GM18507 (cell line): ENCODE data around the gene WHRN.

Experiments used
- DNase-seq: peaks from one replicate; pipeline ENCODE4 v3.0.0; 2011; ENCODE audit warnings: low read depth; ENCODE audit not compliant: insufficient read length; ENCODE audit errors: extremely low spot score
- FAIRE-seq: peaks from 2 replicates; lab custom pipeline; 2011; peaks lifted over from hg19 to GRCh38; lab: Jason Lieb, UNC

Gene WHRN

DNA sequence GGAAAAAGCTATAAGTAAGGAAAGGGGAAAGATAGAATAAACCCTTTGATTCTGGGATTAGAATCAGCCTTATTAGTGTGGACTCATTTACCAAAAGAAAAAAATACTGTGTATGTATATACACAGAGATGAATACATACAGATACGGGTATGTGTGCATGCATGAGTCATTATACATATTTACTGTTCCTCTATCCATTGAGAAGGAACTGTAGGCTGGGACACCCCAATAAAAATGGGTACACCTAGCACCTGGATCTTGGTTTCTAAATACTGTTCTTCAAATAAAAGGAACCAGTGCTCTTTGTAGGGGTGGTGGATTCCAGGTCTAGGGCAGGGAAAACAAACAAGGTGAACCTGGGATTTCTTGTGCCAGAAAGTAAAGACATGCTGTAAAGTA, 48.3 kb downstream of the WHRN start:
- DNase-seq = no peak
- no peak for FAIRE-seq

DNA sequence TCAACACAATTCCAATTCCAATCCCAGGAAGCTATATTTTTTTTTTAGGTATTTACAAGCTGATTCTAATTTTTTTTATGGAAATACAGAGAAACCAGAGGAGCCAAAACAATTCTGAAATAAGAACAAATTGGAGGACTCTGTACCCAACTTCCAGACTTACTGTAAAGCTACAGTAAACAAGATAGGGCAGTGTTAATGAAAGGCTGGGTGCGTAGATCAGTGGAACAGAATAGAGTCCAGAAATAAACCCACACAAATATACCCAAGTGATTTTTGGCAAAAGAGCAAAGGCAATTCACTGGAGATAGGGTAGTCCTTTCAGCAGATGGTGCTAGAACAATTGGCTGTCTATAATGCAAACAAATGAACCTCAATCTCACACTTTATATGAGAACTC, 50.6 kb downstream of the WHRN start:
- FAIRE-seq (no peak), DNase-seq (no peak)

DNA sequence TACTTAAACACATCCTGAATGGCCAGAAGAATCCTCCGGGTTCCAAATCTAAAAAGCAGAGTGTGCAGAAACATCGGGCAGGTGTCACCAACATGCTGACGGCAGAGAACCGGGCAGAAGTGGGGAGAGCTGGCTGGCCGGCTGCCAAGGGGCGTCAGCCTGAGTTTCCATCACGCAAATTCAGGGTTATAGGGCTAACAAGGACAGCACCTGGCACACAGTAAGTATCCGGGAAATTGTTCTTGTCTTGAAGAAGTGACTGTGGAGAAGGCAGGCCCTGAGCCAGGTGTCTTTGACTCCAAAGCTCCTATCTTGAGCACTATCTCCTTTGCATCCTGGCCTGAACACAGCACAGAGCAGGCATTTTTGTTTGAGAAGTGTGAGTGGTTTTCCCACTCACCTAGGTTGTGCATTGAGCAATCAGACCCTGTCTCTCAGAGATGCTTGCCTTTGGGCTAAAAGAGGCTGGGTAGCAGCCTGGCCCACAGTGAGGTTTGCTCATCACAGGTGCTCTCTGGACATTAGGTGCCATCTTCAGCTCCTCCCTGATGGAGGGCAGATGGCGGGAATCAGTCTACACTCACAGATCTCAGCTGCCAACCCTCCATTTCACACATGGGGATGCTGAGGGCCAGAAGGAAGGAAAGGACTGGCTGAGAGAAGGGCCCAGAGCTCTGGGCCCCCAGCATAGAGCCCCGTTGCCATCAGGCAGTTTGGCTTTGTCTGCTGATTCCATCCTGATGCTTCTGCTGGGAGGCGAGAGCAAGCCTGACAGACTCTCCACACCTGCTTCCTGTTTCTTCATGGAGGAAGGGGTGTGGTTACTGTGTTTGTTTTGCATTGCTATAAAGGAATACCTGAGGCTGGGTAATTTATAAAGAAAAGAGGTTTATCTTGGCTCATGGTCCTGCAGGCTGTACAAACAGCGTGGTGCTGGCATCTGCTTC, 52.8 kb downstream of the WHRN start:
- FAIRE-seq = no peak
- DNase-seq = no peak

DNA sequence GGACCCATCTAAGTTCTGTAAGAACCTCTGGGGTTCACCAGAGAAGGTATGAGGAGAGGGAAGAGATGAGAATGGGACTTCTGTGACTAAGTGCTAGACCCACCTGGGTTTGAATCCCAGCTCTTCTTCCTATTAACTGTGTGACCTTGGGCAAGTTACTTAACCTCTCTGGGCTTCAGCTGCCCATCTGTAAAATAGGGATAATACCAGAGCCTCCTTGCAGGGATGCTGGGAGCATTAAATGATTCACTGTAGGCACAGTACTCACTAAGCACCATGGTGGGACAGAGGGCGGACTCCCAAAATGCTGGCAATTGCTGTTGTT, 53.6 kb downstream of the WHRN start:
- DNase-seq (no peak), FAIRE-seq (no peak)

DNA sequence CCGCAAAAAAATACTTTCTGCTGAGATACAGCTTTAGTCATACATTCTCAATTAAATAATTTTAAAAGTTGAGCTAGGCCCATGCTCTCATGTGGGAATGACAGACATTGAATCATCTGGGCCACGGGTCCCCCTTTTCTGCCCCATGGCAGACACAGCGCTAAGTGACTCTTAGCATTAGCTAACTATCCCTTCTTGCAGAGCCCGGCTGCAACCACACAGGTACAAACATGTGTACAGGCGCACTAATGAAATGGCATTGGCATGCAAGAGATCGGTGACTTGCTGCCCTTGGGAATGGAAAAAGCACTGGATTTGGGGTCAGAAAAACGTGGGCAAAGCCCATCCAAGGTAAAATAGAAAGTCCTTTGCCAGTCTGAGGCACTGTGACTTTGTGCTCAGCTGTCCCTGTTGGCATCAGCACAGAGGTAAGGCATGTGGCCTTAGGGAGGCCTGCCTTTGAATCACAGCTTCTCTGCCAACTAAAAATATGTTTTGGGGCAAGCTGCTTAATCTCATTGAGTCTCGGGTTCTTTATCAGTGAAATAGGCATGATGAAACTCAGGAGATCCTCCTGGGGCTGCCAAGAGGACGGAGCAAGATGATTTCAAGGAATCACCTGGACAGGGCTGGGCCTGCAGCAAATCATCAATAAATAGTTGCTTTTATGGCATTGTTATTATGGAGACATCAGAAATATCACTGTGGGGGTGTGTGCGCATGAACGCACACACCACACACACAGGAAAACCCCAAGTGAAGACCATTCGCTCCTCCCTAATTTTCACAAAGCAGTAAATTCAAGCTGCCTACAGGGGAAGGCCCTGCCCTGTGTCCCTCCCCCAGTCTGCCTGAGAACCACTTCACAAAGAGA, 54.2 kb downstream of the WHRN start:
- DNase-seq (no peak), FAIRE-seq (peak; percentile 74)

DNA sequence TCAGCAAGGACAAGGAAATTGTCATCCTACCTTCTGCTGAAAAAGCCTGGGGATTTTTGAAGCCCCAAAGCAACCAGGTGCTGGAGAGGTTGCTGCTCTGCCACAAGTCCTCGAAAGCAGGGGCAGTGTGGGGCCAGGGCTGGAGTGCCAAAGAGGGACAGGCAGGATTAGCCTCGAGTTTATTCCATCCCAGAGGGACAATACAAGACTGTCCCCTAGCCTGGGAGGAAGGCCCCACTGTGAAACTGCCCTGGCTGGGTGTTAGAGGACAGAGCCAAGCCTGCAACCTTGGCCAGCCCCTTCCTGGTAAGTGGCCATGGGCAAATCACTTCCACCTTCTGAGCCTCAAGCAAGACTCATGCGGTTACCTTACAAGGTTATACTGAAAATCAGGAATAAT, 55.1 kb downstream of the WHRN start:
- no peak for FAIRE-seq
- DNase-seq = no peak

DNA sequence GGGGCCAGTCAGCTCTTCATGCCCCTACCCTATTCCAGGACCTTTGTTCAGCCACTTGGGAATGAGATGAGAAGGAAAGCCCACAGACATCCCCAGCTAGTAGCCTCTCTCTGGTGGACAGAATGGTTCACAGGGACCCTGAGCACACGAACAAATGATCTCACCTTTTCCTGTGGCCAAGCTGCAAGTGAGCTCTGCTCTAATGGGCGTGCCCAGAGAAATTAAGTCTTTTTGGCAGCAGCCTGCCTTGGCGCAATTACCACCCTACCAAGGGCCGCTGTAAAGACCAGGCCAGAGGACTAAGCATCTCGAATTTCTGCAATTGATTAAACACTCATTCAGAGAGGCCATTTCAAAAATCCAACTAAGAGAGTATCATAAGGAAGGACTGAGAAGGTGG, 56.0 kb downstream of the WHRN start:
- DNase-seq (no peak), FAIRE-seq (no peak)

DNA sequence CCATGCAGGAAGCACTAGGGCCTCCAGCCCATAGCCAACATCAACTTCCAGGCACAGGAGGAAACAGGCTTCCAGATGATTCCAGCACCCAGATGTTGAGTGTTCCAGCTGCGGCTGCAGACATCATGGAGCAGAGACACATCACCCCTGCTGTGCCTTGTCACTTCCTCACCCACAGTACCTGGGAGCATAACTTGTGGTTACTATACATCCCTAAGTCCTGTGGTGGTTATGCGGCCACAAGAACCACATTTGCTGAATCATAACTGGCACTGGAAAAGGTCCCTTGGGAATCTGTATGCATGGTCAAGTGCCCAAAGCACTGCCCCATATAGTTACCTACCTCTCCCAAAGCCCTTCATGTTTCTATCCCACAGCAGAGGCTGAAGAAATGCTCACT, 56.6 kb downstream of the WHRN start:
- DNase-seq = no peak
- FAIRE-seq = no peak

DNA sequence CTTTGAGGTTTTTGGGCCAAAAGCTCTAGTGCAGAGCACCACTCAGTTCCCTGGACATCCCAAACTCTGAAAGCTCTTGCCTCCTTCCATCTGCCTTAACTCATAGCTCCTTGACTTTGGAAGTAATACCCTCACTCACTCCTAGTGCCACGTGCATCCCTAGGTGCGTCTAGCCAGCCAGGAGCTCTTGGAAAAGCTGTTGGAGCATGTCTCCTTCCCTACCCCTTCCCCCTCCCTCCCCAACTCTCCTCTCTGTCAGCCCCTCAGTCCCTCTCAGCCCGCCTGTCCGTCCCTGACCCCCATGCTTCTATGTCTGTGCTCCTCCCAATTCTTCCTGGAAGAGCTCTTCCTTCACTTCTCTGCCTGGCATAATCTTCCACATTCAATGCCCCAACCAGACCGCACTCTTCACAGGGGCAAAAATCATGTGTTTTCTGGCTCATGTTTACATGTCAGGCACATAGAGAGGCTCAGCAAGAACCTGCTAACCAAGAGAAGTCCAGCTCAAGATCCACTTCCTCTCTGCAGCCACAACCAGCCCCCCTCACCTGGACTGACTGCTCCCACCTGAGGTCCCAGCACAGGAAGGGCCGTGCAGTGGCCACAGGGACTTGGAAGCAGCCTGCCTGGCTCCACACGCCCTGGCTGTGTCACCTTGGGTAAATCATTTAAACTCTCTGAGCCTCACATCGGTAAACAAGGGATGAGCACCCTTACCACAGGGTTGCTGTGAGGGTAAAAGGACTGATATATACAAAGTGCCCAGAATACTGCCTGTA, 58.4 kb downstream of the WHRN start:
- no peak for DNase-seq
- no peak for FAIRE-seq

DNA sequence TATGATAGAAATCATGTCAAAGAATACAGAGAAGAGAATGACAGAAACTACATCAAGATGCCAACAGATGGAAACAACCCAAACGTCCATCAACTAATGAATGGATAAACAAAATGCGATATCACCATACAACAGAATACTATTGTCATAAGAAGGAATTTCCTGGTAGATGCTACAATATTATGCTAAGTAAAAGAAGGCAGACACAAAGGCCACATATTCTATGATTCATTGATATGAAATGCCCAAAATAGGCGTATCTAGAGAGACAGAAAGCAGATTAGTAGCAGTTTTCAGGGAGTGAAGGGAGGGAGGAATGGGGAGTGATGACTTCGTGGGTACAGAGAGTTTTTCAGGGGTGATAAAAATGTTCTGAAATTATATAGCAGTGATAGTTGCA, 59.2 kb downstream of the WHRN start:
- FAIRE-seq = no peak

DNA sequence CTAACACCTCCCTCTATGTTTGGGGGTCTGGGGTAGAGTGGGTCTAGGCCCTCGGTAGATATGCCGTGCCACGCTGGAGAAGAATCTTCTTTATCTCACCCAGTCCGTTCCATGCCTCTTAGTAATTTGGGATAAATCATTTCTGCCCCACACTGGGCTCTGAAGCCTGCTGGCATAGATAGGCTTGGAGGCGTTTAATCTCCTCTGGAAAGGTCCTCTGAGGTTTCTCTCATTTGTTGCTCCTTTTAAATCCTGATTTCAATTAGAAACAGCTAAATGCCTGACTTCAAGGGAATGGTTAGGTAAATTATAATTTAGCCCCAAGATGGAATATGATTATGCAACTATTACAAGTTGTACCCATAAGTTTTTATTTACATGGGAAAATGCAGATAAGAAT, 59.7 kb downstream of the WHRN start:
- DNase-seq (no peak), FAIRE-seq (no peak)

More for the DNA sequence above, 59.2 kb downstream of the WHRN start:
- DNase-seq = no peak

DNA sequence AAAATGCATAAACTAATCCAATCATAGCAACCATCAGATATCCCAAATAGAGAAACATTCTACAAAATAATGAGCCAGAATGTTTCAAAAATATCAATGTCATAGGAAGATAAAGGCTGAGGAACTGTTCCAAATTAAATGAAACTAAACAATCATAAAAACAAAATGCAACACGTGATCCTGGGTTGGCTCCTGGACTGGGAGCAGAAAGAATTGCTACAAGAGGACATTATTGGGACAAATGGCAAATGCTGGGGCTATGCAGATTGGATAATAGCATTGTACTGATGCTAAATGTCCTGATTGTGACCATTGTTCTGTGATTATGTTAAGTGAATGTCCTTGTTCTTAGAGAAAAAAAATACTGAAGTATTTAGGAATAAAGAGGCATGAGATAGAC, 63.3 kb downstream of the WHRN start:
- DNase-seq (no peak), FAIRE-seq (no peak)

DNA sequence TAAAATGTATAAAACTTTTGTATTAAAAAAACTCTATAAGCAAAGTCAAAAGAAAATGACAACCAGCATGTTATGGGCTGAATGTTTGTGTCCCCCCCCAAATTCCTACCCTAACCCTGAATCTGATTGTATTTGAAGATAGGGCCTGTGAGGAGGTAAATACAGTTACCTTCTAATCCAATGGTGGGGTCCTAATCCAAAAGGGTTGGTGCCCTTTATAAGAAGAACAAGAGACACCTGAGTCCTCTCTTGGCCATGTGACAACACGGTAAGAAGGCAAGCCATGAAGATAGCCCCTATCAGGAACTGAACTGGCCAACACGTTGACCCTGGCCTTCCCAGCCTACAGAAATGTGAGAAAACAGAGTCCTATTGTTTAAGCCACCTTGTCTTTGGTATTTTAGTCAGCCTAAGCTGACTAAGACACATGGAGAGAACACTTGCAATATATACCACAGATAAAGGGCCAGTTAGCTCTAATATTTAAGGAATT, 67.8 kb downstream of the WHRN start:
- DNase-seq = no peak
- no peak for FAIRE-seq

DNA sequence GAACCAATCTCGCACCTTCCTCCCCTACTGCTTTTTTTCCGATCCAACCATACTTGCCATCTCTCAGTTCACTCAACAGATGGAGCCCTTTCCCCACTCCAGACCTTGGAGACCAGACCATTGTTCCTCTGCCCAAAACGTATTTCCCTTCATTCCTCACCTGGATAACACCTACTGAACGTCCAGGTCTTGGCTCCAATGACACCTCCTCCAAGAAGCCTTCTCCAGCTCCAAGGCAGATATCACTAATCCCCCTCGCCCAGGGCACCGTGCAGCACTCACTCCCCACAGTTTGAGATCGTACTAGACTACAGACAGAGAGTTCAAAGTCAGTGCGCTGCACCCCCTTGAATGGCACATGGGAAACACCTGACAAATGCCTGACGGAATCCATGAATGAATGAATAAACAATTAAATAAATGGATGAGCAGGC, 70.4 kb downstream of the WHRN start:
- DNase-seq (no peak), FAIRE-seq (no peak)

DNA sequence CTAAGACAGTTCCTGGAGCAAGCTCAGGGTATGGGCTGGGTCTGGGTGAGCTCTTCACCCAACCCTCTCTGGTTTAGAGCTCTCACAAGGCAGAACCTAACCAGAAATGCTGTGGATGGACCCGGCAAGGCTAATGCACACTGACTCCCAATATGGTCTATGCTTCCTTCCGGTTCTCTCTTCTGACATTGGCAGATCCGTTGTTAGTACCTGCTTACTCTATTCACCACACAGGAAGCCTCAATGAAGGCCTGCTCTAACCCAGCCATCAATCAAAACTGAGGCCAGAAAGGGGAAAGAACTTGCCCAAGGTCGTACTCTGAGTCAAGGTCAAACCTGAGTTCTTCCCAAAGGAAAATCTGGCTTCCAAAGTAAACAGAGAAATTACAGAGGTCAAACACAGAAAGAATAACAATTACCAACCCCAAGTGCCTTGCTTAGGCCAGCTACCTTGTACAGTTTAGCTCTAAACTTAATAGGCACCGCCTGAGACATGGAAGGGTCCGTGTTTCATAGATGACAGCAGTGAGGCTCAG, 71.5 kb downstream of the WHRN start:
- FAIRE-seq (no peak), DNase-seq (no peak)

DNA sequence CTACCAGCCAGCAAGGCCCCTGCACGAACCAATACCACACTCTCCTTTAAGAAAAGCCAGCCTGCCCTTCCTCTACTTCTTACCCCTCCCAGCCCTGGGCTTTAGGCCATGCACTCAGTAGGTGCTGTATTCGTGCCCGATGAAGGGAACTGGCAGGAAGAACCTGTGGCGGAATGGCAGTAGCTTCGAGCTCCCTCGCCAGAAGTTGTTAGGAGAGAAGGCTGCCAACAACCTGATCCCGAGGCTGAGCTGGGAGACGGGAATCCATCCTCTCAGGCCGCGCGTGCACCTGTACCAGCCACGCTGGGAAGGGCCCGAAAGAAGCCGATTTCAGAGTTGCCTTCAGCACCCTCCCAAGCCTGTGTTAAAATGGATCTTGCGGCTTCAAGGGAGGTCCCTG, 72.2 kb downstream of the WHRN start:
- DNase-seq = no peak
- FAIRE-seq = no peak

DNA sequence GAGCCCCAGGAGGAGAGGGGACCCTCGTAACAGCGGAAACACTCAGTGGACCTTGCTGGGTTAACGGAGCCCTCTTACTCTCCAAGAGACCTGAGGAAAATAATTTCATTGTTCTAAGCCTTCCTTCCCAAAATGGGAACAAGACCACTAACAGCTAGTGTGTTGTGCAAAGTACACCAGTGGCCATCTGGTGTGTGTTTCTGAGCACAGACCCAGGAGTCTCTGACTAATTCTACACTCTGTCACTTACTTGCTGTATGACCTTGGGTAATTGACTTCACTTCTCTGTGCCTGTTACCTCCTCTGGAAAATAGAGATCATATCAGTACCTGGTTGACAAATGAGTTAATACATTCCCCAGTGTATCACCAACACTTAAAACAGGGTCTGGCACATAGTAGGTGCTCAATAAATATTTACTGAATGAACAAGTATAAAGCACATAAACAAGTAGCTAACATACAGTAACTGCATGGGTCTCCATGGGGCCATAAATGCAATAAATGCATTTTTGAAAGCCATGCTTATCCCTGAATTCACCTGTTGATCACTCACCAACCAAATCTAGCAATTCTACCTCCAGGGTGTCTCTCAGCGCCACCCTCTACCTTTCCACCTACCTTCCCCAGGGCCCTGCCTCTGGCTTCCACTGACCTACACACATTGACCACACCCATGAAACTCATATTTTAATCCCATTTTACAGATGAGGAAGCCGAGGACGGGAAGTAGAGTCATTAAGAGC, 72.8 kb downstream of the WHRN start:
- no peak for DNase-seq
- no peak for FAIRE-seq

DNA sequence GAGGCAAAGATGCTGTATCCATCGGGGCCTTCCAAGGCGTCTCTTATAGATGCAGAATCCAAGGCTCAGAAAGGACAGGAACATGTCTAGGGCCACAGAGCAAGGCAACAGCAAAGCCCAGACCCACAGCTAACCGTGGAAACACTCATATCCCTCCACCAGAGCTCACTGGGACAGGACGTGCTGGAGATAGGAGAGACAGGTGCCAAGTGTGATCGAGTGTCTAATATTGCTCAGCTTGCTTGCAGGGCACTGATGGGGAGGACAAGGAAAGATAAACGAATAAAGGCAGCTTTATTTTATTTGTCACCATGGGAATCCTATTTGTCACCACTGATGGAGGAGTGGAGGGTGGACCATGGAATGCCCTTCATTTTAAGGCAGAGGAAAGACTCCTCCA, 73.5 kb downstream of the WHRN start:
- FAIRE-seq (no peak), DNase-seq (no peak)

DNA sequence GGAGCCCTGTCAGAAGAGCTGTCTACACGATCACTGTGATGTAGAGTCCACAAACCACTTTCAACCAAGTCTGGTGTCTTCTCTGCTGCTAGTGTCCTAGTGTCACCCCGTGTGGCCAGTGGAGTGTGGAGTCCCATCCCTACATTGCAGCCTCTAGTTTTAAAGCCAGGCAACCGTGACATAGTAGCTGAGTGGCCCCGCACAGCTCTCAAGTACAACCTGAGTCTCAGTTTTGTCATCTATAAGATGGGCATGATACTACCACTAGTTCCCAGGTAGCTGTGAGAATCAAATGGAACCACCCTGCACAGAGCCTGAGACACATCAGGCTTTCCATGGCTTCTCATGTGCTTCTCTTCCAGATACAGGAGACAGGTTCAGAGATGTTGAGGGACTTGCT, 74.3 kb downstream of the WHRN start:
- no peak for FAIRE-seq
- no peak for DNase-seq
